Left ventricle myocardium superior (tissue), 1 donor: ENCODE data around the gene ACADS. TPM values are rescaled to one million over a fixed set of nuclear protein-coding genes. Genes with fewer than 3 reads are reported as not detected.

ENCODE experiments used
- ATAC-seq: fragments of 200-7000 bp; cut with Tn5 transposase; one replicate; pipeline ENCODE4 v1.9.1; 2020; ENCODE audit warnings: mild to moderate bottlenecking, moderate library complexity
- DNase-seq: peaks from one replicate; pipeline ENCODE4 v3.0.0-alpha.2; 2020
- intact Hi-C: fragments of 100-400 bp; cut with micrococcal nuclease; formaldehyde crosslinking; loops from one replicate; pipeline ENCODE4 v1.11.0; 2022
- total RNA-seq: library from RNA; stranded (reverse); fragmentation: NEBNext Ultra II Directional; extraction: Animal tissue kit (Norgen Biotek cat#: 25700); gene quantifications from one replicate; pipeline ENCODE4 v1.2.1, GENCODE V29; 2021
- donor health status: DM: no; HTN: yes; CAD: no; lungs with severe emphysema.

Gene ACADS
- total RNA-seq, 1 donor from 2014 or later: 108 TPM

DNA sequence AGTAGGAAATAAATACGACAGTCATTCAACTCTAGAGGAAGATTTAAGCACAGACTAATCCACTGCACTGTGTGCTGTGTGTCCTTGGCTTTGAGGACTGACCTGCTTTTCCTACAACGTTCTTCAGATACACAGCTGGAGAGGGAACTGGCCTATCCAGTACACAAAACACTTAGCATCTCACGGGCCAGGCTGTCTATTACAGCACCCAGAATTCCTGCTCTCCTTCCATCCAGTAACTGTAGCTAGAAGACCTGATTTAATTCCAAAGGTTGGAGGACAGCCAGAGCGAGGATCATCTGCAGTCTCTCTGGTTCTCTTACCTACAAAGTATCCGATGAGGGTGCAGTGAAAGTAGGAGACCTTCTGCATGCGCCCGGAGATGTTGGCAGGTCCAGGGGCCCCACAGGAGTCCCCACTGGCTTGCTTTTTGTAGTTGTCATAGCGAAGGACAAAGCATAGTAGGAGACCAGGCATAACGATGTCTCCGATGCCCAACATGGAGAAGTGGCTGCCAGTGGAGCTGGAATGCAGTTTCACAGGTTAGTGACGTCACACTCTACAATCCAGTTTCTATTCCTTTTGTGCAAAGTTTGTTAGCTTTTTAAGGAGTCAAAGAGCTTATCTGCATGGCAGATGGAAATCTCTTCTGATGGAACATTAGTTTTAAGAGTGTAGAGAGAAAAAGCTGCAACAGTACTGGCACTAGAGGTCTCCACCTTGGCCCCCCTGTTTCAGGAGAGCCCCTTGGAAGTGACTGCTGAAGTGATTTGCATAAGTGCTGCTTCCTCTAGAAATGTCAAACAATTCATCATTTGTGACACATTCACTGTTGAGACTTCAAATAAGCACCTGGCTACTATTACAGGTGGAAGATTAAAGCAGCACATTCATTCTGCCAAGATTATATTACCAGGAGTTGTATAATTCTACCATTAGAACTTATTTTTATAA lies 41.7 kb downstream of the ACADS start:
- intact Hi-C loops: no loop called here
- no peak for DNase-seq
- no peak for ATAC-seq

GRCh38 chr12:120771097-120771496 lies 45.5 kb downstream of the ACADS start:
- no peak for ATAC-seq
- DNase-seq: no peak
- intact Hi-C loops: loop anchor here (10.0 kb wide), 1 partner anchor 134 kb away; the partner anchor contains the start of gene SPPL3

GRCh38 chr12:120774169-120774916 lies 48.7 kb downstream of the ACADS start:
- ATAC-seq: peak; percentile 78
- DNase-seq: no peak
- intact Hi-C loops: loop anchor here (10.0 kb wide), 1 partner anchor 130 kb away; the partner anchor contains the start of gene SPPL3

DNA sequence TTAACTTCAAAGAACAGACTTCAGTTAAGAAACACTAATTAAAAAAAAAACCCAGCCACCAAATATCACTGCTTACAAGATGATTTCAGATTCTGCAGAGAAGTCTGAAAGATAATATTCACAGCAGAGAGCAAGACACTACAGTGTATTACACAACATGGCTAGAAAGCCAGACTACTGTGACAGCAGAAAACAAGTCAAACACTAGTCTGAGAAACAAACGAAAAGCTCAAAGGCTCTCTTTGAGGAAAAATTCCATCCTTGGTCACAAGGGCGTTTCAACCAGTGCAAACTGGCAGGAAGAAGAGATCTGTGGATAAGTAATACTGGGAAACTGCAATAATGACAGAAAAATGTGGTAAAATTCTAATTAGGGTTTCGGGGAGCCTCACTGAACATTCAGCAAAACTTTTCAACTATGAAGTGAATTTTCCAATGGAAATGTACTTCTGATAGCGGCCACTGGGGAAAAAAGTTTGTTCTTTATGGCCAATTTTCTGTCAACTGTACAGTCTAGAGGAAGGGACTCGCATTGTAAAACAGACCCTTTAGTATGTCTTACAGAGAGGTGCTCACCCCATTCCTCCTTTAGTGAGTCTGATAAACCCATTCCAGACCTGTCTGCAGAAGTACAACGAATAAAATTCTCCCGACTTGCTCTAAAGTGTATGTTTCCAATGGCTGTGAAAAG lies 50.4 kb downstream of the ACADS start:
- intact Hi-C loops: loop anchor here (10.0 kb wide), 1 partner anchor 129 kb away; the partner anchor contains the start of gene SPPL3

DNA sequence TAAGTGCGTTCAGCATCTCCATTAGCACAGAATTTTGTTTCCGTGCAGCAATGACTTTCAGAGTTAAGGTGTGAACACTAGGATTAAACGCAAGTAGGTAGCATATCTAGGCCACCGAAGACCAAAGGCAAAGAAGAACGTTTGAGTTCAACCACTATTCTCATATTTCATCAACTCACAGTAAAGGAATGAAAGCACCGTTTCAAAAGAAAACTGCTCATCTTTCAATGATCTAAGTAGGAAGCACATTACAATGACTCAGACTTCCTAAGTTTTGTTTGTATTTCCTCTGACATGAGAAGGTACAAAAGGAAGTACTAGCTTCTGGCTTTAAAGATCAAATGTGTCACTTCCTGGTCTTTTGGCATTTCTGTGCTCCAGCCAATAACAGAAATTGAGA lies 57.6 kb downstream of the ACADS start:
- intact Hi-C loops: no loop called here
- ATAC-seq (no peak), DNase-seq (no peak)

More for the DNA sequence above, 50.4 kb downstream of the ACADS start:
- ATAC-seq (peak; percentile 53), DNase-seq (no peak)

DNA sequence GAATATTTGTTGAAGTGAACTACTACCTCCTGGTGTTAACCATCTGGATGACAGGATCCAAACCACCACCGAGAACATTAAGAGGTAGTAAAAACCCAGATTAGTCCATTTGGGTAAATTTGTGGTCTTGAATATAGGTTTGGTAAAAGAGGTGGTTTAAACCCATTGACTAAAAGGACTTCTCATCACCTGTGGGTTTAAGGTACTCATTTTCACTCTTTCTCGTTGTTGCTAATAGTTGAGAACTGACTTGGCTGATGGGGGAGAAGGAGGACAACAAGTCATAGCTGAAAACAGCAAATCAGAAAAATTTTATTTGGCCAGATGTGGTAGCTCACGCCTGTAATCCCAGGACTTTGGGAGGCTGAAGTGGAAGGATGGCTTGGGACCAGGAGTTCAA lies 59.2 kb downstream of the ACADS start:
- ATAC-seq (no peak), DNase-seq (no peak)
- intact Hi-C loops: no loop called here

DNA sequence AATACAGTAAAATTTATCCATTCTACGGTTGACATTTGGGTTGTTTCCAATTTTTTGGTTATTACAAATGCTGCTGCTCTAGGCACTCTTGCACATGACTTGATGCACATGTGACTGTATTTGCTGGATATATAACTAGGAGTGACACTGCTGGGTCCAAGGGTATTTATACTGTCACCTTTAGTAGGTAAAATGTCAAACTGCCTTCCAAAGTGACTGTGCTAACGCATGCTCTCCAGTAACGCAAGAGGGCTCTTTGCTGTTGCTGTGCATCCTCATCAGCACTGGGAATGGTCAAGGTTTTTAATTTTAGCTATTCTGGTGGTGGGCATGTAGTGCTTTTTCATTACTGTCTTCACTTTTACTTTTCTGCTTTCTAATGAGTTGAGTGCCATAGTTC lies 62.3 kb downstream of the ACADS start:
- DNase-seq: no peak
- intact Hi-C loops: no loop called here
- ATAC-seq: peak; percentile 83

Other genes starting within 250 kb of the ACADS start
- gene DYNLL1, start 229.7 kb upstream of the ACADS start, total RNA-seq: 144 TPM
- gene COQ5, start 196.7 kb upstream of the ACADS start, total RNA-seq: 38.0 TPM
- 251 TPM for gene RNF10, start 191.5 kb upstream of the ACADS start, total RNA-seq
- gene POP5, start 144.4 kb upstream of the ACADS start, total RNA-seq: 34.0 TPM
- 8.0 TPM for gene CABP1, start 85.2 kb upstream of the ACADS start, total RNA-seq
- 130 TPM for gene MLEC, start 38.7 kb upstream of the ACADS start, total RNA-seq
- gene UNC119B, start 15.4 kb upstream of the ACADS start, total RNA-seq: 13.2 TPM
- gene SPPL3, start 178.5 kb downstream of the ACADS start, total RNA-seq: 34.6 TPM